Measurements from ENCODE around the gene HNRNPR. TPM values are rescaled to one million over a fixed set of nuclear protein-coding genes. Genes with fewer than 3 reads are reported as not detected.
A peak's percentile ranks its signal among the peaks of the same experiment; 100 is the strongest.

HNRNPR gene
- total RNA-seq, 1 experiment from 2014 or later: 300 TPM

- peak overlapping the region; percentile 70 for H3K4me3 ChIP-seq (ENCODE audit: low read depth, low read length, poor library complexity, severe bottlenecking)
- ChIA-PET CTCF (no interaction called here), POLR2A (ENCODE audit: low non-redundant PET) (no interaction called here)
- no peak for DNase-seq (ENCODE audit: low spot score)
- no peaks in the 10 kb centered on the region for H3K9me3 ChIP-seq (ENCODE audit: low read depth, low read length, poor library complexity, severe bottlenecking)
- H3K4me1 ChIP-seq (ENCODE audit: insufficient read depth, low read length, poor library complexity, severe bottlenecking): peaks cover 23% of the 10 kb centered on the region
- no TSS peak for BruUV-seq (replicated peaks)
- intact Hi-C loops (cut with micrococcal nuclease; ENCODE audit: unreplicated experiment): no loop called here
- no peaks in the 10 kb centered on the region for H3K27me3 ChIP-seq (replicated peaks; ENCODE audit: insufficient read depth, low read depth, low read length, poor library complexity)
- TF ChIP-seq EZH2 (IDR thresholded peaks at IDR 0.05; ENCODE audit: borderline replicate concordance, low read depth, low read length, poor library complexity, severe bottlenecking) (no peak), CTCF (conservative IDR thresholded peaks at IDR 0.05; ENCODE audit: low read depth, low read length) (no peak)
- H3K36me3 ChIP-seq (ENCODE audit: insufficient read depth, low read length, poor library complexity, severe bottlenecking): peaks cover 25% of the 10 kb centered on the region
- H3K27ac ChIP-seq (ENCODE audit: low read depth, low read length, poor library complexity, severe bottlenecking): peak overlapping the region; percentile 96
These were observed 2.0 kb downstream of the HNRNPR start for GRCh38 chr1:23341931-23342692.

GRCh38 chr1:23339632-23340031, 4.5 kb downstream of the HNRNPR start:
- ChIA-PET CTCF (no interaction called here), POLR2A (ENCODE audit: low non-redundant PET) (no interaction called here)
- Histone ChIP-seq H3K27me3 (replicated peaks; ENCODE audit: insufficient read depth, low read depth, low read length, poor library complexity) (no peaks in the 10 kb centered on the region), H3K4me3 (ENCODE audit: low read depth, low read length, poor library complexity, severe bottlenecking) (no peak overlapping the region), H3K9me3 (ENCODE audit: low read depth, low read length, poor library complexity, severe bottlenecking) (no peaks in the 10 kb centered on the region), H3K4me1 (ENCODE audit: insufficient read depth, low read length, poor library complexity, severe bottlenecking) (peaks cover 23% of the 10 kb centered on the region), H3K36me3 (ENCODE audit: insufficient read depth, low read length, poor library complexity, severe bottlenecking) (peaks cover 49% of the 10 kb centered on the region), H3K27ac (ENCODE audit: low read depth, low read length, poor library complexity, severe bottlenecking) (no peak overlapping the region)
- DNase-seq (ENCODE audit: low spot score): no peak
- BruUV-seq (replicated peaks): no TSS peak
- no peak for TF ChIP-seq EZH2 (IDR thresholded peaks at IDR 0.05; ENCODE audit: borderline replicate concordance, low read depth, low read length, poor library complexity, severe bottlenecking)
- TF ChIP-seq CTCF (conservative IDR thresholded peaks at IDR 0.05; ENCODE audit: low read depth, low read length): no peak
- intact Hi-C loops (cut with micrococcal nuclease; ENCODE audit: unreplicated experiment): no loop called here

DNA sequence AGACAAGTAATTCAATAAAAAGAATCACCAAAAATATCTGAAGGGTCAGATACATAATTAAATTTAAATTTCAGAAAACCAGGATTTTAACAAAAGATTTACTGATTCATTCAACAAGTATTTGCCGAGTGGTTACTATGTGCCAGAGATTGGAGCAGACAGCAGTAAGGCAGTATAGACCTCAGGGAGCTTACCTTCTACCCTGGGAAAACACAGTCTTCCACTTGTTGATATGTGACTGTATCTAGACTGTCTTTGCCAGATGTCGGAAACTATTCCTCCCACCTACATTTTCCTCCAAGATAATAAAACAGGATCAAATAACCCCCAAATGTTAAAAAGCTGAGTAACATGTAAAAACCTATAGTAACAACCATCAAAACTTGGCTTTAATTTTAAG, 6.2 kb downstream of the HNRNPR start:
- Histone ChIP-seq H3K4me1 (ENCODE audit: insufficient read depth, low read length, poor library complexity, severe bottlenecking) (peaks cover 23% of the 10 kb centered on the region), H3K36me3 (ENCODE audit: insufficient read depth, low read length, poor library complexity, severe bottlenecking) (peaks cover 66% of the 10 kb centered on the region), H3K9me3 (ENCODE audit: low read depth, low read length, poor library complexity, severe bottlenecking) (no peaks in the 10 kb centered on the region), H3K4me3 (ENCODE audit: low read depth, low read length, poor library complexity, severe bottlenecking) (no peak overlapping the region), H3K27ac (ENCODE audit: low read depth, low read length, poor library complexity, severe bottlenecking) (peak overlapping the region; percentile 2), H3K27me3 (replicated peaks; ENCODE audit: insufficient read depth, low read depth, low read length, poor library complexity) (no peaks in the 10 kb centered on the region)
- intact Hi-C loops (cut with micrococcal nuclease; ENCODE audit: unreplicated experiment): no loop called here
- TF ChIP-seq CTCF (conservative IDR thresholded peaks at IDR 0.05; ENCODE audit: low read depth, low read length) (no peak), EZH2 (IDR thresholded peaks at IDR 0.05; ENCODE audit: borderline replicate concordance, low read depth, low read length, poor library complexity, severe bottlenecking) (no peak)
- ChIA-PET CTCF (no interaction called here), POLR2A (ENCODE audit: low non-redundant PET) (no interaction called here)
- no TSS peak for BruUV-seq (replicated peaks)
- DNase-seq (ENCODE audit: low spot score): no peak
